HG02938 (cell line): ENCODE results near the gene RPL9.
"Not testable (repeated sequence)": the region's sequence is repeated elsewhere in the genome, so short reads cannot be mapped to it uniquely, and the experiment has no call there.

Source experiments
- ATAC-seq: cut with Tn5 transposase; IDR thresholded peaks from one replicate; pipeline ENCODE4 v1.9.1; 2021; ENCODE audit warnings: mild to moderate bottlenecking, moderate library complexity; ENCODE audit not compliant: unreplicated experiment

The RPL9 gene

GRCh38 chr4:39427520-39428114 lies 31.1 kb downstream of the RPL9 start:
- ATAC-seq = no peak

GRCh38 chr4:39426728-39427127 lies 32.0 kb downstream of the RPL9 start:
- no peak for ATAC-seq

GRCh38 chr4:39425297-39425696 lies 33.4 kb downstream of the RPL9 start:
- ATAC-seq = not testable (repeated sequence)

- no peak for ATAC-seq
Measured at GRCh38 chr4:39422247-39422646, 36.5 kb downstream of the RPL9 start.

GRCh38 chr4:39415678-39416283 lies 42.9 kb downstream of the RPL9 start:
- ATAC-seq = no peak

- ATAC-seq = not testable (repeated sequence)
Measured at GRCh38 chr4:39411561-39411960, 47.2 kb downstream of the RPL9 start.

GRCh38 chr4:39410415-39410814 lies 48.3 kb downstream of the RPL9 start:
- ATAC-seq = no peak

GRCh38 chr4:39407584-39407885 lies 51.2 kb downstream of the RPL9 start:
- no peak for ATAC-seq

- ATAC-seq = no peak
Measured at GRCh38 chr4:39406763-39407583, 51.7 kb downstream of the RPL9 start, which contains the start of gene KLB. Gene KLB, plus strand, starts transcription at chr4:39406930. Its CDS starts 20 bp downstream, at chr4:39406950.
